GM18909 (cell line): ENCODE results near the gene PEX13.
"Not testable (repeated sequence)": the region's sequence is repeated elsewhere in the genome, so short reads cannot be mapped to it uniquely, and the experiment has no call there.

ENCODE experiments used
- ATAC-seq: cut with Tn5 transposase; IDR thresholded peaks from one replicate; pipeline ENCODE4 v1.9.1; 2021; ENCODE audit warnings: mild to moderate bottlenecking; ENCODE audit not compliant: unreplicated experiment, poor library complexity

Gene PEX13

GRCh38 chr2:61017556-61018317 is at the start of gene PEX13, which contains the start of gene PUS10:
TSS of gene PEX13 (plus strand) at chr2:61017720. CDS start at chr2:61017760, 40 bp downstream.
TSS of gene PUS10 (minus strand) at chr2:61018255. CDS start at chr2:61011890, 6,365 bp downstream.
- ATAC-seq: peak; percentile 88

- no peak for ATAC-seq
Observed at GRCh38 chr2:60972889-60973656, 44.4 kb upstream of the PEX13 start.

GRCh38 chr2:60973705-60974104 is 43.8 kb upstream of the PEX13 start:
- ATAC-seq: no peak

- no peak for ATAC-seq
Observed at GRCh38 chr2:60974652-60975051, 42.9 kb upstream of the PEX13 start.

- no peak for ATAC-seq
Observed at GRCh38 chr2:60976256-60976850, 41.2 kb upstream of the PEX13 start.

GRCh38 chr2:60976875-60977561 is 40.5 kb upstream of the PEX13 start:
- ATAC-seq: peak; percentile 78

- ATAC-seq: no peak
Observed at GRCh38 chr2:60977562-60977895, 40.0 kb upstream of the PEX13 start.

- no peak for ATAC-seq
Observed at GRCh38 chr2:60979231-60979630, 38.3 kb upstream of the PEX13 start.

- ATAC-seq: no peak
Observed at GRCh38 chr2:60980071-60980815, 37.3 kb upstream of the PEX13 start.

GRCh38 chr2:60982066-60982465 is 35.5 kb upstream of the PEX13 start:
- not testable (repeated sequence) for ATAC-seq

GRCh38 chr2:60984720-60985119 is 32.8 kb upstream of the PEX13 start:
- no peak for ATAC-seq

GRCh38 chr2:60987041-60987440 is 30.5 kb upstream of the PEX13 start:
- no peak for ATAC-seq

- ATAC-seq: not testable (repeated sequence)
Observed at GRCh38 chr2:60987656-60988055, 29.9 kb upstream of the PEX13 start.

- ATAC-seq: no peak
Observed at GRCh38 chr2:60989259-60989658, 28.3 kb upstream of the PEX13 start.

GRCh38 chr2:60991644-60992043 is 25.9 kb upstream of the PEX13 start:
- no peak for ATAC-seq

GRCh38 chr2:60992985-60993392 is 24.5 kb upstream of the PEX13 start:
- peak; percentile 99 for ATAC-seq

- no peak for ATAC-seq
Observed at GRCh38 chr2:60994131-60994530, 23.4 kb upstream of the PEX13 start.

- no peak for ATAC-seq
Observed at GRCh38 chr2:60998628-60999545, 18.6 kb upstream of the PEX13 start.

- ATAC-seq: no peak
Observed at GRCh38 chr2:61005736-61006135, 11.8 kb upstream of the PEX13 start.
